Measurements from ENCODE around the gene VAMP8.

DNA sequence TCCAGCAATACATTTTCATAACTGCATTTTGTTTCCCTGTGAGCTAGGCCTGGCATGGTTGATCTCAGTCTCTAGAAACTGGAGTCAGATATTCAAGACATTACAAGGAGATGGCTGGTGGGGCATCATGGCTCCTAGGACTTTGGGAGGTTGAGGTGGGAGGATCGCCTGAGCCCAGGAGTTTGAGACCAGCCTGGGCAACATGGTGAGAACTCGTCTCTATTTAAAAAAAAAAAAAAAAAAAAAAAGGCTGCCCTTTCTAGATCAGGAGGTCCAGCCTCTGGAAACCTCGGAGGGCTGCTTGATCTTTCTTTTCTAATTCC lies 362 bp upstream of the VAMP8 start:
- no peak for TF ChIP-seq CTCF (IDR thresholded peaks at IDR 0.05; ENCODE audit: low read depth, low read length)
- TF ChIP-seq MYC (IDR thresholded peaks at IDR 0.05; ENCODE audit: low read depth, low read length), result no peak
